ENCODE data around the gene TENM3. TPM values are rescaled to one million over a fixed set of nuclear protein-coding genes. Genes with fewer than 3 reads are reported as not detected.

TENM3 gene
- total and polyA plus RNA-seq, 2 of the 8 experiments (the other 6 are each of a cell fraction or from before 2014, with no cell fraction given) = 36.9 to 69.3 TPM

- no peak for TF ChIP-seq TEAD4 (IDR thresholded peaks at IDR 0.05; ENCODE audit: low read depth, low read length)
- TF ChIP-seq BCL11A (IDR thresholded peaks at IDR 0.05; ENCODE audit: low read depth in 2 of 2, low read length in 2 of 2) = no peak
- peak; percentile 74; the same call in 1 of the 2 replicates for TF ChIP-seq TBP (IDR thresholded peaks at IDR 0.05; ENCODE audit: low read depth, low read length)
- TF ChIP-seq NANOG (IDR thresholded peaks at IDR 0.05; ENCODE audit: insufficient read depth, low read depth, low read length, poor library complexity, severe bottlenecking) = no peak
- no peak for TF ChIP-seq ATF2 (IDR thresholded peaks at IDR 0.05; ENCODE audit: low read length)
- TF ChIP-seq EGR1 (IDR thresholded peaks at IDR 0.05; ENCODE audit: borderline replicate concordance, low read depth, low read length) = peak; percentile 69; the same call in 1 of the 2 replicates
- TF ChIP-seq HDAC2 (IDR thresholded peaks at IDR 0.05; ENCODE audit: borderline replicate concordance in 1 of 2, low read depth in 2 of 2, low read length in 2 of 2) = 0 out of 4 replicates have a peak, but pooled peaks of 1 of the 2 experiments have one; percentile 24
- no peak for TF ChIP-seq SP4 (IDR thresholded peaks at IDR 0.05; ENCODE audit: low read length)
- no peak for TF ChIP-seq NRF1 (IDR thresholded peaks at IDR 0.05; ENCODE audit: low read depth, low read length)
- TF ChIP-seq RBBP5 (IDR thresholded peaks at IDR 0.05; ENCODE audit: borderline replicate concordance, low read depth, low read length) = 0 out of 2 replicates have a peak, but pooled peaks have one; percentile 88
- TF ChIP-seq EZH2 (IDR thresholded peaks at IDR 0.05; ENCODE audit: low read depth, low read length, severe bottlenecking) = no peak
- TF ChIP-seq SP1 (IDR thresholded peaks at IDR 0.05; ENCODE audit: low read depth, low read length) = no peak
- peak; percentile 89 for TF ChIP-seq TAF1 (IDR thresholded peaks at IDR 0.05; ENCODE audit: low read depth, low read length)
- no peak for TF ChIP-seq KDM1A (IDR thresholded peaks at IDR 0.05; ENCODE audit: borderline replicate concordance, low read length)
- TF ChIP-seq MAFK (IDR thresholded peaks at IDR 0.05; ENCODE audit: low read depth, low read length) = no peak
- TF ChIP-seq ATF3 (IDR thresholded peaks at IDR 0.05; ENCODE audit: insufficient read depth, low read depth, low read length) = no peak
- peak; percentile 27; the same call in 1 of the 2 replicates for TF ChIP-seq SUZ12 (IDR thresholded peaks at IDR 0.05; ENCODE audit: low read length)
- no peak for TF ChIP-seq POU5F1 (IDR thresholded peaks at IDR 0.05; ENCODE audit: low read depth, low read length)
- TF ChIP-seq RXRA (IDR thresholded peaks at IDR 0.05; ENCODE audit: insufficient read depth, low read depth, low read length) = no peak
- no peak for TF ChIP-seq SRF (IDR thresholded peaks at IDR 0.05; ENCODE audit: low read depth, low read length)
- no peak for TF ChIP-seq BRCA1 (IDR thresholded peaks at IDR 0.05; ENCODE audit: low read depth, low read length)
- TF ChIP-seq POLR2AphosphoS5 (IDR thresholded peaks at IDR 0.05; ENCODE audit: low read depth, low read length) = peak; percentile 91
Observed at GRCh38 chr4:182448281-182449151, 205.3 kb downstream of the TENM3 start (continued).
